ENCODE data around the gene CNTD1. TPM values are rescaled to one million over a fixed set of nuclear protein-coding genes. Genes with fewer than 3 reads are reported as not detected.

The CNTD1 gene
- total RNA-seq, 4 donors from 2014 or later: 0.17 to 1.4 TPM; not detected in 2

- DNase-seq (ENCODE audit: low spot score in 2 of 2): no peak
- intact Hi-C loops (cut with DNase I; ENCODE audit: low total_unique reads): no loop called here
- H3K4me3 ChIP-seq (ENCODE audit: low read depth, poor library complexity, severe bottlenecking): no peak overlapping the region
- TF ChIP-seq POLR2A (IDR thresholded peaks at IDR 0.05): no peak
- TF ChIP-seq, protein P1, sequence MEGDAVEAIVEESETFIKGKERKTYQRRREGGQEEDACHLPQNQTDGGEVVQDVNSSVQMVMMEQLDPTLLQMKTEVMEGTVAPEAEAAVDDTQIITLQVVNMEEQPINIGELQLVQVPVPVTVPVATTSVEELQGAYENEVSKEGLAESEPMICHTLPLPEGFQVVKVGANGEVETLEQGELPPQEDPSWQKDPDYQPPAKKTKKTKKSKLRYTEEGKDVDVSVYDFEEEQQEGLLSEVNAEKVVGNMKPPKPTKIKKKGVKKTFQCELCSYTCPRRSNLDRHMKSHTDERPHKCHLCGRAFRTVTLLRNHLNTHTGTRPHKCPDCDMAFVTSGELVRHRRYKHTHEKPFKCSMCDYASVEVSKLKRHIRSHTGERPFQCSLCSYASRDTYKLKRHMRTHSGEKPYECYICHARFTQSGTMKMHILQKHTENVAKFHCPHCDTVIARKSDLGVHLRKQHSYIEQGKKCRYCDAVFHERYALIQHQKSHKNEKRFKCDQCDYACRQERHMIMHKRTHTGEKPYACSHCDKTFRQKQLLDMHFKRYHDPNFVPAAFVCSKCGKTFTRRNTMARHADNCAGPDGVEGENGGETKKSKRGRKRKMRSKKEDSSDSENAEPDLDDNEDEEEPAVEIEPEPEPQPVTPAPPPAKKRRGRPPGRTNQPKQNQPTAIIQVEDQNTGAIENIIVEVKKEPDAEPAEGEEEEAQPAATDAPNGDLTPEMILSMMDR (IDR thresholded peaks at IDR 0.05): no peak
- WGBS, 2 donors: 53 to 62% methylated on average over 3 of the region's 3 CpGs
These were observed 19.2 kb upstream of the CNTD1 start for GRCh38 chr17:42779304-42779935.

GRCh38 chr17:42779936-42780850, 18.5 kb upstream of the CNTD1 start, which contains the start of gene WNK4:
WNK4 (plus strand) TSS chr17:42780610; CDS start chr17:42780699, 89 bp downstream.
- peak in 1 of 2 donors; percentile 82 for DNase-seq (ENCODE audit: low spot score in 2 of 2)
- H3K4me3 ChIP-seq (ENCODE audit: low read depth, poor library complexity, severe bottlenecking): peak within 1 kb of the TSS; percentile 9
- TF ChIP-seq, protein P1 (IDR thresholded peaks at IDR 0.05): peak in 1 of 3 donors; percentile 6
- no peak for TF ChIP-seq POLR2A (IDR thresholded peaks at IDR 0.05)
- WGBS, 2 donors: 13 to 15% methylated on average over 45 to 46 of the region's 65 CpGs
- intact Hi-C loops (cut with DNase I; ENCODE audit: low total_unique reads): no loop called here

DNA sequence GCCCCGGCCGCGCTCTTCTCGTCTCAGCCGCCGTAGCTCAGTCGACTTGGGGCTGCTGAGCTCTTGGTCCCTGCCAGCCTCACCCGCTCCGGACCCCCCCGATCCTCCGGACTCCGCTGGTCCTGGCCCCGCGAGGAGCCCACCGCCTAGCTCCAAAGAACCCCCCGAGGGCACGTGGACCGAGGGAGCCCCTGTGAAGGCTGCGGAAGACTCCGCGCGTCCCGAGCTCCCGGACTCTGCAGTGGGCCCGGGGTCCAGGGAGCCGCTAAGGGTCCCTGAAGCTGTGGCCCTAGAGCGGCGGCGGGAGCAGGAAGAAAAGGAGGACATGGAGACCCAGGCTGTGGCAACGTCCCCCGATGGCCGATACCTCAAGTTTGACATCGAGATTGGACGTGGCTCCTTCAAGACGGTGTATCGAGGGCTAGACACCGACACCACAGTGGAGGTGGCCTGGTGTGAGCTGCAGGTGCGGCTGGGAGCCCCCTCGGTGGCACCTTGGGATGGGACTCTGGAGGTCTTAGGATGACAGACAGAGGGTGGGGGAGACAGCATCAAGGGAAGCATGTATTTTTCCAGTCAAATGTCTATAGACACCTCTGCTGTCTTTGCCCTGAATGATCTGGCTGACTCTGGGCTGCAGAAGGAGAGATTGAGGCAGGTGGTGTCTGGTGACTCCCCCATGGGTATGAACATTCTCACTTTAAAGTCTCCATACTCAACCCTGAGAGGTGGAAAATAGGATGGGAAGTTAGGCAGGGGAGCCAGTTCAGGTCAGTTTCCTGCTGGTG, 17.6 kb upstream of the CNTD1 start:
- DNase-seq (ENCODE audit: low spot score in 2 of 2): no peak
- TF ChIP-seq, protein P1 (IDR thresholded peaks at IDR 0.05): no peak
- TF ChIP-seq POLR2A (IDR thresholded peaks at IDR 0.05): no peak
- H3K4me3 ChIP-seq (ENCODE audit: low read depth, poor library complexity, severe bottlenecking): peak overlapping the region; percentile 9
- intact Hi-C loops (cut with DNase I; ENCODE audit: low total_unique reads): no loop called here
- WGBS, 2 donors: 7 to 9% methylated on average over 27 to 33 of the region's 39 CpGs

DNA sequence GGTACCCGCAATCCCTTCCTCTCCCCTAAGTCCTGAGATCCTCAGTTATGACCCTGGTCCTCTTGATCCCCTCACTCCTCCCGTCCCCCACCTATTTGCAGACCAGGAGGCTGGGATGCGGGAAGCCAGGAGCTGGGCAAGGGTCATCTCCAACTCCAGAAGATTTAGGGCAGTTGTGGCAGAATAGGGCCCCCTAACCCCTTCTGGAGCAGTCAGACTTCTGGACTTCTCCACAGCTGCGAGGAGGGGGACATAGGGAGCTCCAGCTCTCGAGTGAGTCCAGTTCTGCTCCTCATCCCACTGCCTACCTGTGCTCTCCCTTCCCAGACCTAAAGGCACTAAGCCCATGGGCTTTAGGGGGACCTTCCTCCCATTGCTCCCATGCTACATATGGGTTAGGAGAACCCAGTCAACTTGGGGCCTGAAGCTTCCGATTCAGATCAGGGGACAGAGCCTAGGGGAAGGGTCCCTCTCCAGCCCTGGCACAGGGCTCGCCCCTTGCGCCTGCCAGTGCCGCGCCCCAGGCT, 17.0 kb upstream of the CNTD1 start:
- peak in 1 of 2 donors; percentile 40 for DNase-seq (ENCODE audit: low spot score in 2 of 2)
- no peak overlapping the region for H3K4me3 ChIP-seq (ENCODE audit: low read depth, poor library complexity, severe bottlenecking)

More for the DNA sequence above, 17.0 kb upstream of the CNTD1 start:
- 36 to 38% methylated on average over 10 of the region's 10 CpGs for WGBS, 2 donors
- intact Hi-C loops (cut with DNase I; ENCODE audit: low total_unique reads): no loop called here
- TF ChIP-seq POLR2A (IDR thresholded peaks at IDR 0.05): no peak
- TF ChIP-seq, protein P1 (IDR thresholded peaks at IDR 0.05): no peak

Measured in lower leg skin (tissue), 4 donors.